Measurements from ENCODE around the gene PJA2. TPM values are rescaled to one million over a fixed set of nuclear protein-coding genes. Genes with fewer than 3 reads are reported as not detected.

Gene PJA2
- total RNA-seq, 4 donors from 2014 or later: 160 to 297 (median 181) TPM

- no peak for ATAC-seq
- Histone ChIP-seq H3K4me3 (no peak overlapping the region), H3K27ac (no peak overlapping the region), H3K4me1 (peaks cover 0 to 55% (median 0%) of the 10 kb centered on the region in 3 donors), H3K36me3 (peaks cover 5 to 40% of the 10 kb centered on the region in 2 donors), H3K9me3 (peaks cover 0 to 10% (median 0%) of the 10 kb centered on the region in 3 donors), H3K27me3 (no peaks in the 10 kb centered on the region)
- 72 to 88% methylated on average over 2 of the region's 2 CpGs for WGBS, 2 donors (ENCODE audit: low coverage in 1 of 2)
- TF ChIP-seq EP300 (IDR thresholded peaks at IDR 0.05) (no peak), CTCF (IDR thresholded peaks at IDR 0.05) (no peak)
These were observed 39.4 kb downstream of the PJA2 start for GRCh38 chr5:109370343-109370742.

GRCh38 chr5:109365653-109366052 is 44.1 kb downstream of the PJA2 start:
- TF ChIP-seq POLR2A (IDR thresholded peaks at IDR 0.05) (no peak), POLR2AphosphoS5 (IDR thresholded peaks at IDR 0.05) (no peak), CTCF (IDR thresholded peaks at IDR 0.05) (no peak), EP300 (IDR thresholded peaks at IDR 0.05) (no peak)

GRCh38 chr5:109364977-109365376 is 44.8 kb downstream of the PJA2 start:
- Histone ChIP-seq H3K4me1 (peaks cover 0 to 28% (median 0%) of the 10 kb centered on the region in 3 donors), H3K4me3 (no peak overlapping the region), H3K9me3 (peaks cover 0 to 10% (median 0%) of the 10 kb centered on the region in 3 donors), H3K27ac (no peak overlapping the region), H3K36me3 (peaks cover 5 to 72% of the 10 kb centered on the region in 2 donors), H3K27me3 (no peaks in the 10 kb centered on the region)
- TF ChIP-seq POLR2A (IDR thresholded peaks at IDR 0.05) (no peak), EP300 (IDR thresholded peaks at IDR 0.05) (no peak), CTCF (IDR thresholded peaks at IDR 0.05) (no peak), POLR2AphosphoS5 (IDR thresholded peaks at IDR 0.05) (no peak)
- 93 to 96% methylated on average over 3 of the region's 3 CpGs for WGBS, 2 donors (ENCODE audit: low coverage in 1 of 2)
- no peak for ATAC-seq

More at GRCh38 chr5:109365653-109366052, 44.1 kb downstream of the PJA2 start:
- H3K36me3 ChIP-seq: peaks cover 5 to 65% of the 10 kb centered on the region in 2 donors
- peaks cover 0 to 28% (median 0%) of the 10 kb centered on the region in 3 donors for H3K4me1 ChIP-seq
- no peak overlapping the region for H3K4me3 ChIP-seq
- ATAC-seq: no peak
- H3K27ac ChIP-seq: no peak overlapping the region
- no peaks in the 10 kb centered on the region for H3K27me3 ChIP-seq
- H3K9me3 ChIP-seq: peaks cover 0 to 10% (median 0%) of the 10 kb centered on the region in 3 donors

- H3K36me3 ChIP-seq: peaks cover 0 to 64% of the 10 kb centered on the region in 2 donors
- no peak for ATAC-seq
- WGBS, 2 donors (ENCODE audit: low coverage in 1 of 2): 50 to 54% methylated on average over 3 of the region's 3 CpGs
These were observed 50.1 kb downstream of the PJA2 start for GRCh38 chr5:109359642-109360041.

More at GRCh38 chr5:109359642-109360041, 50.1 kb downstream of the PJA2 start:
- TF ChIP-seq EP300 (IDR thresholded peaks at IDR 0.05) (no peak), CTCF (IDR thresholded peaks at IDR 0.05) (no peak), POLR2AphosphoS5 (IDR thresholded peaks at IDR 0.05) (no peak), POLR2A (IDR thresholded peaks at IDR 0.05) (no peak)
- Histone ChIP-seq H3K9me3 (no peaks in the 10 kb centered on the region), H3K4me1 (peaks cover 0 to 54% (median 9%) of the 10 kb centered on the region in 3 donors), H3K4me3 (no peak overlapping the region), H3K27me3 (no peaks in the 10 kb centered on the region), H3K27ac (no peak overlapping the region)

Measured in gastroesophageal sphincter (tissue), 4 donors.